Neural progenitor cell (in vitro differentiated cells): ENCODE measurements around the gene GRIPAP1. TPM values are rescaled to one million over a fixed set of nuclear protein-coding genes. Genes with fewer than 3 reads are reported as not detected.
A peak's percentile ranks its signal among the peaks of the same experiment; 100 is the strongest.

Source experiments
- DNase-seq: peaks from one replicate; pipeline ENCODE4 v3.0.0-alpha.2; 2016; ENCODE audit warnings: low spot score
- H2AFZ ChIP-seq: fragments of 200-600 bp; sonication (generic); replicated peaks from 2 replicates; pipeline ENCODE4 v1.6.1; 2016; ENCODE audit warnings: antibody characterized with exemption
- H3F3A ChIP-seq: fragments of 200-600 bp; sonication (generic); 2 replicates; pipeline ENCODE4 v1.6.1; 2016; ENCODE audit warnings: antibody characterized with exemption, low read depth
- H3K27ac ChIP-seq: fragments of 200-600 bp; sonication (generic); 2 replicates; pipeline ENCODE4 v1.5.1; 2016; ENCODE audit warnings: mild to moderate bottlenecking
- H3K27me3 ChIP-seq: fragments of 200-600 bp; sonication (generic); 2 replicates; pipeline ENCODE4 v1.6.1; 2016; ENCODE audit warnings: mild to moderate bottlenecking, moderate library complexity
- H3K36me3 ChIP-seq: fragments of 200-600 bp; sonication (generic); 2 replicates; pipeline ENCODE4 v1.5.1; 2016
- H3K4me1 ChIP-seq: fragments of 200-600 bp; sonication (generic); 2 replicates; pipeline ENCODE4 v1.6.1; 2016; ENCODE audit warnings: mixed run types
- H3K4me2 ChIP-seq: fragments of 200-600 bp; sonication (generic); 2 replicates; pipeline ENCODE4 v1.6.1; 2016
- H3K4me3 ChIP-seq: fragments of 200-600 bp; sonication (generic); 2 replicates; pipeline ENCODE4 v1.5.1; 2016
- H3K79me2 ChIP-seq: fragments of 200-600 bp; sonication (generic); 2 replicates; pipeline ENCODE4 v1.6.1; 2016; ENCODE audit warnings: low read depth
- H3K9ac ChIP-seq: fragments of 200-600 bp; sonication (generic); 2 replicates; pipeline ENCODE4 v1.6.1; 2016
- H3K9me3 ChIP-seq: fragments of 200-600 bp; sonication (generic); 2 replicates; pipeline ENCODE4 v1.5.1; 2016; ENCODE audit warnings: low read depth
- H4K20me1 ChIP-seq: fragments of 200-600 bp; sonication (generic); 2 replicates; pipeline ENCODE4 v1.6.1; 2016; ENCODE audit warnings: low read depth
- H3K27ac Mint-ChIP-seq: 3 replicates; pipeline ENCODE4 v1.8.0; 2021; ENCODE audit warnings: mixed read lengths
- H3K27me3 Mint-ChIP-seq: 2 replicates; pipeline ENCODE4 v1.8.0; 2022; ENCODE audit warnings: low read depth, mild to moderate bottlenecking, inconsistent platforms, moderate library complexity, mixed read lengths; ENCODE audit not compliant: insufficient read depth
- H3K36me3 Mint-ChIP-seq: 3 replicates; pipeline ENCODE4 v1.8.0; 2021; ENCODE audit warnings: mixed read lengths
- H3K4me1 Mint-ChIP-seq: 3 replicates; pipeline ENCODE4 v1.8.0; 2021; ENCODE audit warnings: mixed read lengths
- H3K4me3 Mint-ChIP-seq: 3 replicates; pipeline ENCODE4 v1.8.0; 2021; ENCODE audit warnings: mild to moderate bottlenecking, moderate library complexity, mixed read lengths
- H3K9me3 Mint-ChIP-seq: 3 replicates; pipeline ENCODE4 v1.8.0; 2020; ENCODE audit warnings: mixed read lengths
- CTCF ChIP-seq: fragments of 200-600 bp; sonication (generic); IDR thresholded peaks from 2 replicates; pipeline ENCODE4 v1.5.1; 2017; ENCODE audit warnings: antibody characterized with exemption, mild to moderate bottlenecking
- EZH2 ChIP-seq: fragments of 200-600 bp; sonication (generic); IDR thresholded peaks from 2 replicates; pipeline ENCODE4 v1.6.1; 2017; ENCODE audit warnings: antibody characterized with exemption, mild to moderate bottlenecking, moderate library complexity
- EZH2phosphoT487 ChIP-seq: fragments of 200-600 bp; sonication (generic); IDR thresholded peaks from 2 replicates; pipeline ENCODE4 v1.6.1; 2017; ENCODE audit warnings: antibody characterized with exemption
- total RNA-seq: library from RNA; depleted of rRNA; stranded (reverse); fragments of >200 nt; gene quantifications from 2 replicates; pipeline ENCODE4 v1.2.3, GENCODE V29; 2015; ENCODE audit warnings: low replicate concordance

GRIPAP1 gene
- total RNA-seq, 1 donor from 2014 or later = 30.1 TPM

DNA sequence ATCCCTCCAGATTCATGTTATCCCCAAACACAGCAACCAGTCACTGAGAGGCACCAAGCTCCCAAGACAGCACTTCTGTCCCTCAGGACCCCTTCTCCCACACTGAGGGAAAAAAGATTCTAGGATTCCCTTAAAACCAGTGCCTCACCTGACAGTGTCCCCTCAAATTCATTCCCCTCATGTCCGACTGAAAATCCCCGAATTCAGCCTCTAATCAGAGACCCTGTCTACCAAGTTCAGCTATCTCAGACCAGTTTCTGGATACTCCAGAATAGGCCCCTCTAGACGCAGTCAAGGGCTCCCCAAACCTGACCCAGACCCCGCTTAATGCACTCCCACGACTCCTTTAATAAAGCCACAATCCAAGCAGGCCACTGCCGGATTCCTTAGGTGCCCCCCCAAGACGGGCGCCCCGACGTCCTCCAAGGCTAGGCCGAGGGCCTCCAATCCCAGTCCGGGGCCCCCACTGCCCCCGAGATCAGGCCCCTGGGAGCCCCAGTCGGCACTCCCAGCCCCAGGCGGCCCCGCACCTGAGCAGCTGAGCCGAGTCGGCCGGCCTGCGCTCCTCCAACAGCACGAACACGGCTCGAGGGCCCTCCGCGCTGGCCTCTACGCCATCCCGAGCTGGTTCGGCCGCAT lies 40.6 kb upstream of the GRIPAP1 start:
- no peak for DNase-seq
- H3K27ac Mint-ChIP-seq = peak overlapping the region; percentile 93
- peaks cover 34% of the 10 kb centered on the region for H3K9me3 Mint-ChIP-seq
- peaks cover 45% of the 10 kb centered on the region for H3K4me1 Mint-ChIP-seq
- no peaks in the 10 kb centered on the region for H3K9me3 ChIP-seq
- peak overlapping the region; percentile 56 for H3K27ac ChIP-seq
- peaks cover 35% of the 10 kb centered on the region for H3K79me2 ChIP-seq
- H3K4me1 ChIP-seq = peaks cover 3% of the 10 kb centered on the region
- H3K36me3 Mint-ChIP-seq = peaks cover 8% of the 10 kb centered on the region
- peak overlapping the region; percentile 77 for H3K4me2 ChIP-seq
- H2AFZ ChIP-seq = no peak overlapping the region
- TF ChIP-seq EZH2 (no peak), CTCF (no peak), EZH2phosphoT487 (no peak)
- peaks cover 5% of the 10 kb centered on the region for H4K20me1 ChIP-seq
- no peaks in the 10 kb centered on the region for H3K36me3 ChIP-seq
- peak overlapping the region; percentile 94 for H3K4me3 Mint-ChIP-seq
- peak overlapping the region; percentile 58 for H3K9ac ChIP-seq
- no peaks in the 10 kb centered on the region for H3K27me3 ChIP-seq
- H3K4me3 ChIP-seq = peak overlapping the region; percentile 78
- peaks cover 18% of the 10 kb centered on the region for H3F3A ChIP-seq
- peaks cover 10% of the 10 kb centered on the region for H3K27me3 Mint-ChIP-seq

- TF ChIP-seq CTCF (no peak), EZH2 (no peak), EZH2phosphoT487 (no peak)
- peaks cover 30% of the 10 kb centered on the region for H3K9me3 Mint-ChIP-seq
- peak overlapping the region; percentile 94 for H3K4me3 Mint-ChIP-seq
- DNase-seq = peak; percentile 38
- H3K27ac ChIP-seq = peak overlapping the region; percentile 36
- no peaks in the 10 kb centered on the region for H3K27me3 ChIP-seq
- no peaks in the 10 kb centered on the region for H3K9me3 ChIP-seq
- peaks cover 45% of the 10 kb centered on the region for H3K4me1 Mint-ChIP-seq
- peaks cover 18% of the 10 kb centered on the region for H3F3A ChIP-seq
- peak overlapping the region; percentile 77 for H3K4me2 ChIP-seq
- H3K36me3 ChIP-seq = no peaks in the 10 kb centered on the region
- H3K9ac ChIP-seq = no peak overlapping the region
- peaks cover 10% of the 10 kb centered on the region for H3K27me3 Mint-ChIP-seq
- H3K79me2 ChIP-seq = peaks cover 35% of the 10 kb centered on the region
- H2AFZ ChIP-seq = no peak overlapping the region
- H3K36me3 Mint-ChIP-seq = peaks cover 9% of the 10 kb centered on the region
- H3K4me1 ChIP-seq = peaks cover 3% of the 10 kb centered on the region
- H3K4me3 ChIP-seq = peak overlapping the region; percentile 78
- peaks cover 5% of the 10 kb centered on the region for H4K20me1 ChIP-seq
- peak overlapping the region; percentile 93 for H3K27ac Mint-ChIP-seq
These were observed 39.9 kb upstream of the GRIPAP1 start for GRCh38 chrX:49041744-49042580.

- Histone ChIP-seq H3K36me3 (no peaks in the 10 kb centered on the region), H3K9me3 (no peaks in the 10 kb centered on the region), H3K4me1 (peaks cover 3% of the 10 kb centered on the region), H3K4me3 (peak overlapping the region; percentile 78), H4K20me1 (peaks cover 5% of the 10 kb centered on the region), H3K9ac (no peak overlapping the region), H3K79me2 (peaks cover 35% of the 10 kb centered on the region), H3K27ac (no peak overlapping the region), H3K4me2 (peak overlapping the region; percentile 77), H3F3A (peaks cover 18% of the 10 kb centered on the region), H2AFZ (no peak overlapping the region), H3K27me3 (no peaks in the 10 kb centered on the region)
- Mint-ChIP-seq H3K9me3 (peaks cover 26% of the 10 kb centered on the region), H3K4me1 (peaks cover 45% of the 10 kb centered on the region), H3K36me3 (peaks cover 9% of the 10 kb centered on the region), H3K27ac (peak overlapping the region; percentile 42), H3K27me3 (peaks cover 9% of the 10 kb centered on the region), H3K4me3 (peak overlapping the region; percentile 94)
- DNase-seq = no peak
- TF ChIP-seq EZH2 (no peak), CTCF (no peak), EZH2phosphoT487 (no peak)
These were observed 38.4 kb upstream of the GRIPAP1 start for GRCh38 chrX:49040376-49040955.
